Hematopoietic multipotent progenitor cell treated with erythropoietin and hydrocortisone succinate and interleukin-3 and kit ligand, for 4 days (in vitro differentiated cells): Measurements from ENCODE around the gene CYSRT1.
A peak's percentile ranks its signal among the peaks of the same experiment; 100 is the strongest.

Source experiments
- DNase-seq: peaks from one replicate; pipeline ENCODE4 v3.0.0-alpha.2; 2015

CYSRT1 gene

GRCh38 chr9:137213160-137214060 lies 11.6 kb upstream of the CYSRT1 start:
- DNase-seq = no peak

DNA sequence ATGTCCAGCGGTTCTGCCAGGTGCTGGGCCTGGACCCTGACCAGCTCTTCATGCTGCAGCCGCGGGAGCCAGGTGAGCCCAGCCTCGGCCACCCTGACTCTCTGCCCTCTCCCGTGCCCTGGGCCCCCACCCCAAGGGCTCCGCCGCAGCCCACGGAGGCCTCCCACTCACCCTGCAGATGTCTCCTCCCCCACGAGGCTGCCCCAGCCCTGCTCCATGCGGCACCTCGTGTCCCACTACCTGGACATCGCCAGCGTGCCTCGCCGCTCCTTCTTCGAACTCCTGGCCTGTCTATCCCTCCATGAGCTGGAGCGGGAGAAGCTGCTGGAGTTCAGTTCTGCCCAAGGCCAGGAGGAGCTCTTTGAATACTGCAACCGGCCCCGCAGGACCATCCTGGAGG lies 10.4 kb upstream of the CYSRT1 start:
- DNase-seq = no peak

DNA sequence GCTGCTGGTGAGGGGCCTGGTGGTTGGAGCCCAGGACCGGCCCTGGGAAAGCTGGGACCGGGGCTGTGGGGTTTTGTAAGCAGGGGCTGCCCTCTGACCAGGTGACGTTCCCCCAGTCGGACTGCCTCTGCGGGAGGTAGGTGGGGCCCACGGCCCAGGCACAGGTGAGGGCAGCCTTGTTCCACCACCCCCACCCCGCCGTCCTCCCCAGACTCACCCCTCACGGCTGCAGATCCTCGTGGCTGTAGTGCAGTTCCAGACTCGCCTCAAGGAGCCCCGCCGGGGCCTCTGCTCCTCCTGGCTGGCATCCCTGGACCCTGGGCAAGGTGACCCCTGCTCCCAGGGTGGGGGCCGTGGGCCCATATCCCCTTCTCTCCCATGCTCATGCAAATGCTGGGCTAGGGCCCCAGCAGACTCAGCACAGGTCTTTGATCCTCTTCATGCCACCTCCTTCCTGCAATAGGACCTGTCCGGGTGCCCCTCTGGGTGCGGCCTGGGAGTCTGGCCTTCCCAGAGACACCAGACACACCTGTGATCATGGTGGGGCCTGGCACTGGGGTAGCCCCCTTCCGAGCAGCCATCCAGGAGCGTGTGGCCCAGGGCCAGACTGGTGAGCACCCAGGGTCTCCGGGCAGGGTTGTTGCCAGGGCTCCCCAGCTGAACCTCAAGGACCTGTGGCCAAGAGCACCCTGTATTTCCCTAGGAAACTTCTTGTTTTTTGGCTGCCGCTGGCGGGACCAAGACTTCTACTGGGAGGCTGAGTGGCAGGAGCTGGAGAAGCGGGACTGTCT lies 9.6 kb upstream of the CYSRT1 start:
- DNase-seq = no peak

DNA sequence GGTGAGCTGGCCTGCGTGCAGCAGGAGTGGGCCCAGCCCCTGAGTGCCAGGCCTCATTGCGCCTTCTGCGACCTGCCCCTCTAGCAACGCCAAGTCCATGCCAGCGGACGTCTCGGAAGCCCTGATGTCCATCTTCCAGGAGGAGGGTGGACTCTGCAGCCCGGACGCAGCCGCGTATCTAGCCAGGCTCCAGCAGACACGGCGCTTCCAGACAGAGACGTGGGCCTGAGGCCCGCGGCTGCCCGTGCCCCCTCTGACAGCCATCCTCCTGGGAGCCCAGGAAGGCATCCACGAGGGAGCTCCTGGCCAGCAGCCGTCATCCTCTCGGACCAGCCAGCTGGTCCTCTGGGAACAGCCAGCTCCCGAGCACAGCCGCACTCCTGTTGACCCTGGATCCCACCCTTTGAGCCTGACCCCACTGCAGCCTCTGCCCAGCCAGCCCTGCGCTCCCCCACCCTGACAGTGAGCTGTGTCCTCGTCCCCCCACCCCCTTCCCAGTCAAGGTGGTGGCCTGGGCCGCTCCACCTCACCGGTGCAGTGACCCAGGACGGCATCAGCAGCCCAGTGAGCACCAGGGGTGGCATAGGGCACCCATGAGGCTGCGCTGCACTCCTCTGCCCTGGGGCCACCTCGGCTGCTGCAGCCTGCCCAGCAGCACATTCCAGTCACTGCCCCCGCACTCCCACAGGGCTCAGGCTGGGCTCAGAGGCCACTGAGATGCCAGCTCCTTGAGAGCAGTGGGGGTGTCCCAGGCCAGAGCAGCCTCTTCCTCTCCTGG lies 8.6 kb upstream of the CYSRT1 start:
- no peak for DNase-seq

DNA sequence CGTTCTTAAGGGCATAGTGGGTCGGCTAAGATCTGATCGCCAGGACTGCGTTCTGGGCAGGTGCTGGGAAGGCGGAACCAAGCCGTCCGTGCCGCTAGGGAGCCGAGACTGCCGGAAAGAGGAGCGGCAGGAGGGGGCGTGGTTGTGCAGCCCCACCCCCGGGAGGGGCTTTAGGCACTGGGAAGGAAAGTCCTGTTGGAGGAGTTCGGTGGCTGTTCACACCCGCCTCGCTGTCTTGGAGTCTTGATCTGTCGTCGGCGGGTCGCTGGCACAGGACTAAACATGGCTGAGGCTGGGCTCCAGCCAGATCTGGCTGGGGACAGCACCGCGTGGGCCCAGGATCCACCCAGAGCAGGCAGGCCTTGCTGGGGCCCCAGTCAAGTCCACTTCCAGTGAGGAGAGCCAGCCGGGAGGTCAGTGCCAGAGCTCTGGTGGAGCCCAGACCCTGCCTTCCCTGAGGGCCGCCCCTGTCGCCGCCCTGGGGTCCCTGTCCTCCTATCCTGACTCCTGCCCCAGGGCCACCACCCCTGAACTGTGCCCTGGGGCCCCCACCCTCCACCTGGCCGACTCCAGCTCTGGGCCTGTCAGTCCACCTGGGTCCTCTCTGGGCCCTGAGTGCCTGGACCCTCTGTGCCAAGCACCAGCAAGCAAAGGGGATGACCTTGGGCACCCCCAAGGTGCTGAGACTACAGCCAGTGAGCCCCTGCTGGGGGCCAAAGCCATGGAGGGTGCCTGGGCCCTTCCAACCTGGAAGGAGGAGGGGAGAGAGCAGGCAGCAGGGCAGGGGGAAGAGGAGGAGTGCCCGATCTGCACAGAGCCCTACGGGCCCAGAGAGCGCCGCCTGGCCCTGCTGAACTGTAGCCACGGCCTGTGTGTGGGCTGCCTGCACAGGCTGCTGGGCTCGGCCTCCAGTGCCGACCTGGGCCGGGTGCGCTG lies 7.4 kb upstream of the CYSRT1 start:
- DNase-seq = no peak

DNA sequence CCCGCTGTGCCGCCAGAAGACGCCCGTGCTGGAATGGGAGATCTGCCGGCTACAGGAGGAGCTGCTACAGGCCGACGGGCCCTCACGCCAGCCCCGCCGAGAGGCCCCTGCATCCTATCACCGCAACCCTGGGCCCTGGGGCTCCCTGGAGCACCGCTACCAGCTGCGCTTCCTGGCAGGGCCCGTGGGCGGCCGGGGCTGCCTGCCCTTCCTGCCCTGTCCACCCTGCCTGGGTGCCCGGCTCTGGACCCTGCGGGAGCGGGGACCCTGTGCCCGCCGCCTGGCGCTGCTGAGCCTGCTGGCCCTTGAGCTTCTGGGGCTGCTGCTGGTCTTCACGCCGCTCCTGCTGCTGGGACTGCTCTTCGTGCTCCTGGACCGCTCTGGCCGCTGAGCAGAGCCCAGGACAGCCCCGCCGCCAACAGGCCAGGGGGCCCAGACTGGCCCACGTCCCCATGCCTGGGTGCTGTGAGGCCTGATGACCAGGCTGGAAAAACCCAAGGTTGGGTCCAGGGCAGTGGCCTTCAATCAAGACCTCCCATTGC lies 6.7 kb upstream of the CYSRT1 start:
- DNase-seq = no peak

DNA sequence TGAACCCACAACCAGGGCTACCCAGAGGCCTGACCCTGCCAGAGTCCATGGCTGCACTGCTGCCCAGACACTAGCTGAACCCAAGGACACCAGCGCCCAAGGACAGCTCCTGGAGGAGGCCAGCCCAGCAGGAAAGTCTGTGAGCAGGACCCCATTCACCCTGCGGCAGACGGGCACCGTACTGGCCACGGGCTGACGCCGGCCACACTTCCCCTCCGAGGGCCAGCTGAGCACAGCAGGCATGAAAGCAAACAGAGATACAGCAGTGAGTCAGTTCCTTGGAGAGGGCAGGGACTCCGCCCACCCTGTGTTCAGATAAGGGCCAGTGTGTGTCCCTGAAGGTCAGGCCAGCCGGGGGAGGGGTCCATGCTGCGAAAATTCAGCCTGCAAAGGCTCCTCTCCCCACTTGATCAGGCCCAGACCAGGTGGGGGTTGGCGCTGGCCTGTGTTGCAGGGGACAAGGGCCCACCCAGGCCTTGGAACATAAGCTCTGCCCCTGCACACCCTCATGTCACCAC lies 6.2 kb upstream of the CYSRT1 start:
- peak; percentile 88 for DNase-seq

- no peak for DNase-seq
These were observed 5.1 kb upstream of the CYSRT1 start for GRCh38 chr9:137219757-137220316.

GRCh38 chr9:137220317-137221094 lies 4.5 kb upstream of the CYSRT1 start:
- DNase-seq = no peak

DNA sequence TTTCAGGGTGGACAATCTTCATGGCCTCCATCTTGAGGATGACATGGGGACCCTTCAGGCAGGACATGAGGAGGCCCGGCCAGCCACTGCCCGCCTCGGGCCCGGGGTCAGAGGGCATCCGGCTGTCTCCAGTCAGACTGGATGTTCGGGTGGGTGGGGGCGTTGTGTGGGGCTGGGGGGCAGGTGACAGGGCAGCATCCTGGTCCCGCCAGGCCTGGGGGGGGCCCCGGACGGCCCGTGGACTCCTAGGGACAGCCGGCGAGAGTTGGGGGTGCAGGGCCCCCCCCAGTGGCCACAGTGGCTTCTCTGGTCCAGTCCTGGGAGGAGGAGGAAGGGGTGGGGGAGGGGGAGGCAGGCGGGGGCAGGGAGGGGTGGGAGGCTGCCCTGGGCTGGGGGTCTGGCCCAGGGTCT lies 3.9 kb upstream of the CYSRT1 start:
- DNase-seq = no peak

DNA sequence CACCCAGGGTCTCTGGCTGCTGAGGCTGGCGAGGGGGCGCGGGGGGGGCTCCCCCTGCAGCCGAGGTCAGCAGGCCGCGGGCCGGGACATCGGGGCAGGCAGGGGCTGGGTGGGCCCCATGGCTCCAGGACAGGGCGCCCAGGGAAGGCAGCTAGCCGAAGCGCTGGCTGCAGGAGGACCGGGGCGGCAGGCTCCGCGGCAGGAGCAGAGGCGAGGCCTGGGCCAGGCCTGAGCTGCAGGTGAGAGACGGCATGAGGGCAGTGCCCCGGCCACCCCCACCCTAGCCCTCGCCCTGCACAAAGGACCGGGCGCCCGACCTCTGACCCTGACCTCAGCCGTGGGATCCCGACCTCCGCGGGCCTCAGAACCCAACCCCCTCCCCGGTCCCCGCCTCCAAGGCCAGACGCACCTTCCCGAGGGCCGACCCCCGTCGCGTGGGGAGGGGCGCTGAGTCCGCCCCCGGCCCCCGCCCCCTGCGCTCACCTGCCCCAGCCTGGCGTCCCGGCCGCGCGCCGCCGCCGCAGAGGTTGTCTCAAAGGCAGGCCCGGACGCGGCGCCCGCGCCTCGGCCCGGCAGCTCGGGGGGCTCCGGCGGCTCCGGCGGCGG lies 3.4 kb upstream of the CYSRT1 start:
- DNase-seq = no peak

DNA sequence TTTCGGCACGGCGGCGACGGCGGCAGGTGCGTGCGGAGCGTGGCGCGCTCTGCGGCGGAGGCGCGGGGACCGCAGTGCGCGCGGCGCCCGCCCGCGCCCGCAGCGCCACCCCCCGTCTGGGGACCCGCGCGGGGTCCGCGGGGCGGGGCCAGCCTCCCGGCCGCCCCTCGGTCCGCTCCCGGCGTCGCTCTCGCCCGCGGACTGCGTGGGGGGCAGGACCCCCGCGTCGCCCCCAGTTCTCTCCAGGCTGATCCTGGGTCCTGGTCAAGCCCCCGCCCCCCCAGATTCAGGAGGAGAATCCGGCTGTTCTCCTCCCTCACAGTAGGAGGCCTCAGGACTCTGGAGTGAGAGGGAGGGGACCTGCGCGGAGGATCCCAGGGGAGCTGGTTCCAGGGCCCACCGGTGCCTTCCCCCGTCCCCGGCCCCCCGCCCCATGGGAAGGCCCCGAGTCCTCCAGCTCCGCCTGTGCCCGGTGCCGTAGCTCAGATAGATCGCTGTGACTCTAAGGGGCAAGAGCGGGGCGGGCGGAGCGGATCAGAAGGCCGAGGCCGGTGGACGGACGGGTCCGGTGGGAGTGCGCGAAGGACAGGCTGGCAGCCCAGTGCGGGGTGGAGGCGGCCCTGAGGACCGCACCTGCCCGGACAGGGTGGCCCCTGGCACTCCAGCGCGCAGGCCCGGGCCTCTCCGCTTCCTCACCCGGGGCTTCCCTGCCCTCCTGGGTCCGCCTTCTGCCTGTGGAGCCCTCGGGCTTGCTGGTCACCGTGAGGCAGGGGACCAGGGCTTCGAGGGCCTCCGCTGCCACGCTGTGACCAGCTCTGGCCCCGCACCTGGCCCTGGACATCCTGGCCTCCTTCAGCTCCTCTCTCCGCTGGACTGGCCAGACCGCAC lies 2.5 kb upstream of the CYSRT1 start, which contains the start of gene RNF208:
Gene RNF208, minus strand, starts transcription at position 51 of the 888 bp plus-strand sequence. CDS start 1,028 bp downstream, outside the sequence.
- peak; percentile 48 for DNase-seq

- peak; percentile 100 for DNase-seq
These were observed 1.6 kb upstream of the CYSRT1 start for GRCh38 chr9:137223078-137223970.

- DNase-seq = no peak
These were observed 841 bp downstream of the CYSRT1 start for GRCh38 chr9:137225699-137226331.

DNA sequence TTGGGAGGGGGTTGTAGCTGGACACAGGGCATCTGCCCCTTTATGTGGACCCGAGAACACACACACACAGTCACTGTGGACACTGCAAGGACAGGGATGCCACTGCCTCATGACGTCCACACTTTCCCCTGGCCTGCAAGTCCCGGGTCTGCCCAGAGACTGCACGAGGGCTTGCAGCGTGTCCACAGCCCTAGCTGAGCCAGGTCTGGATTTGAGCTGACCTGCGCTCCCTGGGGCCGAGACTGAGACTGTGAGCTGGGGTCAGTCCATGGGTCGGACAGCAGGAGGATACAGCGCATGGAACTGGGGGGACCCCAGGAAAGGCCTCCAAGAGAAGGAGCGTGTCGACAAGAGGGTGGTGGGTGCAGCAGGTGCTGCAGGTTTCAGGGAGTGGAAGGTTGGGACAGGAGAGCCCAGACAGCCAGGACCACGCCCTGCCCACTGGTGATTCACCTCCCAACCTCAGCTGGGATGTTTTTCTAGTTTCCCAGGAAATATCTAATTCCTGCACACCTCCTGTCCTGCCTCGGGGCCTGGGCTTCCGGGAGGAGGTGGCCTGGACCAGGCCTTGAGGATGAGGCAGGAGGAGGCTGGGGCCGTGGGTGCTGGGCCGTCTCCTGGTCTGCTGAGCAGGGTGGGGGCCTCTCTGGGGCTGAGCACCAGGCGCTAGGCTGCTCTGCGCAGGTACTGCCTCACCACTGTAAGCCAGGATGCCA lies 1.5 kb downstream of the CYSRT1 start:
- DNase-seq = no peak
